GM21390 (cell line): ENCODE measurements around the gene RNF141.

Source experiments
- ATAC-seq: cut with Tn5 transposase; IDR thresholded peaks from one replicate; pipeline ENCODE4 v1.9.1; 2021; ENCODE audit not compliant: unreplicated experiment

RNF141 gene, protein sequence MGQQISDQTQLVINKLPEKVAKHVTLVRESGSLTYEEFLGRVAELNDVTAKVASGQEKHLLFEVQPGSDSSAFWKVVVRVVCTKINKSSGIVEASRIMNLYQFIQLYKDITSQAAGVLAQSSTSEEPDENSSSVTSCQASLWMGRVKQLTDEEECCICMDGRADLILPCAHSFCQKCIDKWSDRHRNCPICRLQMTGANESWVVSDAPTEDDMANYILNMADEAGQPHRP

GRCh38 chr11:10540915-10541560 is at the start of gene RNF141:
Gene RNF141 (minus strand): TSS chr11:10541187. CDS start chr11:10534158, 7,029 bp downstream.
- peak; percentile 97 for ATAC-seq

GRCh38 chr11:10590218-10590915 is 49.4 kb upstream of the RNF141 start:
- no peak for ATAC-seq

GRCh38 chr11:10588904-10589303 is 47.9 kb upstream of the RNF141 start:
- no peak for ATAC-seq

GRCh38 chr11:10587995-10588394 is 47.0 kb upstream of the RNF141 start:
- no peak for ATAC-seq

- no peak for ATAC-seq
Observed at GRCh38 chr11:10587388-10587787, 46.4 kb upstream of the RNF141 start.

DNA sequence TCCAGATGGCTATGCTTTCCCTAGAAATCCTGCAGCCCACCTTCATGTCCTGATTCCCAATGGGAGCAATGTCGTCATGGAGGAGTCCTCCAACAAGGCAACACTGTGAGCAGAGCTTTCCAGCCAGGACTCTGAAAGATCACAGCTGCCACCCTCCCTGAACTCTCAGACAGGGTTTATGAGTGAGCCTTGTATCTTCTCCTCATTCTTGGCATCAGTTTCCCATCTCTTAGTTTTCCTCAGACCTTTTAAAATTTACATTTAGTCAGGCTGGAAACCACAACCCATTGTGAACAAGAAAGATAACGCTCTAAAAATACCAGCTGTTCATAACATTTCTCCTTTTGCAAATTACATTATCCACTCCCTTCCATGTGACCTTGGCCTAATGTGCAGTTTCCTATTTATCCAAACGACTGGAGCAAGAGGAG is 43.1 kb upstream of the RNF141 start:
- ATAC-seq: no peak

GRCh38 chr11:10581481-10582019 is 40.6 kb upstream of the RNF141 start:
- no peak for ATAC-seq

- no peak for ATAC-seq
Observed at GRCh38 chr11:10580623-10581022, 39.6 kb upstream of the RNF141 start.

- ATAC-seq: no peak
Observed at GRCh38 chr11:10579700-10580099, 38.7 kb upstream of the RNF141 start.

- no peak for ATAC-seq
Observed at GRCh38 chr11:10576035-10576398, 35.0 kb upstream of the RNF141 start.

DNA sequence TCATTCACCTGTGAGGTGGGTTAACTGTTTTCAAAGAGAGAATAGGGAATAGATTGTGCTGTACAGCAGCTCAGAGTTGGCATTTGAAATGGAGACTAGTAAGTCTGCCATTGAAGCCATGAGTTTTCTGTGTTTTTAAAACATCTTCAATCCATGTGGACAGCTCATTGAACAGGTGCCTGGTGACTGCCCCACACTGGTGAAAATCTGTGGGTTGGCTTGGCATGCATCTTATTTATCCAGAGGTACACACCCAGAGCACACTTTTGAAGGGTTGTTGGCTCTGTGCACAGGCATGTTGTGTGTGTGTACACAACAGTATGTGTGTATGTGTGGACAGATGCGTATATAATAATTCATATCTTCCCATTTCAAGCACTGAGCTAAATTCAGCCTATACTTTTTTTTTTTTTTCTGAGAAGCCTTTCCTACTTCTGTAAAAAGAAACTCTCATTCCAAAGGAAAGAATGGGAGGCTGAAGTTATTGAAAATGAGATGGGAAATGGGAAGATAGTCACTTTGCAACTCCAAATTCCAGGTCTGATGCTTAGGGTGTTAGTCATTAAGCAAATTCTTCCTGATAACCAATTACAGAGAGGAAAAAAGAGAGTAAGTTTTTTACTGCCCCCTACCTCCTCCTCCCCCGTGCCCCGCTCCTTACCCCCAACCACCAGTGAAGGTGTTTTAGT is 34.5 kb upstream of the RNF141 start:
- ATAC-seq: no peak

GRCh38 chr11:10573556-10573955 is 32.6 kb upstream of the RNF141 start:
- no peak for ATAC-seq

DNA sequence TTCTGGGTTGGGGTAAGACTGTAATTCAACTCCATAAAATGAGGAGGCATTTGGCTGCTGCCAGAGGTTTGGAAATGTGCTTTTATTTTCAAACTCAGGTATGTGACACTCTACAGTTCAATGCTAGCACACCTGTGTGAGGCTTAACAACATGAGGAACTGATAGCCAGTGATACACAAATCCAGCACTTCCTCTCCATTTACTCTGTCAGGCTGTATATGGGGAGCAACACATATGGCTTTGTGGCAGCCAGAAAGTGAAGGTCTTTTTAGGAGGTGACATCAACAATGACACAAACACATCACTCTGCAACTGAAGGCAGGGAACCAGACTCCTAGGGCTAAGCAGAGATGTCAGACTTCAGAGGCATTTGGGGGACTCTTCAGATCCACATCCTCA is 32.0 kb upstream of the RNF141 start:
- no peak for ATAC-seq

GRCh38 chr11:10572533-10572932 is 31.5 kb upstream of the RNF141 start:
- no peak for ATAC-seq

DNA sequence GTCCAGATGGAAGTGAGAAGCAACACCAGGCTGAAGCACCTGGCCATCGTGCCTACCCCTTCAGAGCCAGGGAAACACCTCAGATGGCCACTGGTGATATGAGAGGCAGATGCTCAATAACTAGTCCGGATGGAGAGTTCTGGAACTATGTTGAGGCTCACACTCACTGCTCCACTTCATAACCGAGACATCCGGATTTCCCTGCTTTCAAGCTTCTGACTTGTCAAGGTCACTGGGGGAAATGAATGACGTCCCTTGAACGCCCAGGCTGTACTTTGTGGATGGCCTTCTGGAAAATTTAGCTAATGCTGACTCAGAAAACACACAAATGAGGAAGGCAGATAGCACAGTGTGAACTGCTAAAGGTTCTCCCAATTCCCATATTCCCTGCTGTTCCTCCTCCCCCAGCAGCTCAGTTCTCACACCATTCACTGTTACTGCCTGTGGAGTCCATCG is 27.5 kb upstream of the RNF141 start, which contains the start of gene LYVE1:
TSS of gene LYVE1 (minus strand) at position 180 of the 456 bp plus-strand sequence. CDS start at position 47, 133 bp downstream.
- ATAC-seq: no peak

DNA sequence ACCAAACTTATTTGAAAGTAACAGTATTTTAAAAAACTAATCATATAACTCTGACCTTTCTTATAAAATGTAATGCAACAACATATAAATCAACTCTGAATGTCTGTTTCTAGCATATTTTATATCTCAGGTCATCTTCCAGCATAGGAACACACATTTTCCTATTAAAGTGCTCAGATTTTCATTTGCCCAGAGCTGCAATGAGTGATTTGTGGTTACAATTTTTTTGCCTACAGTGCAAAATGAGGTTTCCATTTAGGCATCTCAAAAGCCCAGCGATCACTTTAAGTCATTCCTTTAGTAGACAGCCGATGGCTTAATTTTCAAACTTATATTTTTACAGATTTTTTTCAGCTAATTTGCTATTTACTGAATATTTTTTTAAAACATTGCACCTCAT is 26.5 kb upstream of the RNF141 start:
- ATAC-seq: no peak

- ATAC-seq: no peak
Observed at GRCh38 chr11:10566257-10566957, 25.4 kb upstream of the RNF141 start.

DNA sequence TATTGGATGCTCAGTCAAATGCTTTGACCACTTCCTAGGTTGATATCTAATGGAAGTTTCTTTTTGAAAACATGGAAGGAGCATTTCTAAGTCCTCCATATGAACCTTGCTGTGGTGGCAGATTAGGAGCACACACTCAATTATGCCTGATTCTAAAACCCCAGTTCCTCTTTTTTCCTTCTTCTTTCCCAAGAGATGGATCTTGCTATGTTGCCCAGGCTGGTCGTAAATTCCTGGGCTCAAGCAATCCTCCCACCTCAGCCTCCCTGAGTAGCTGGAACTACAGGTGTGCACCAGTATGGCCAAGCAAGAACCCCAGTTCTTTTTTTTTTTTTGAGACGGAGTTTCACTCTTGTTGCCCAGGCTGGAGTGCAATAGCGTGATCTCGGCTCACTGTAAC is 24.5 kb upstream of the RNF141 start:
- ATAC-seq: no peak

DNA sequence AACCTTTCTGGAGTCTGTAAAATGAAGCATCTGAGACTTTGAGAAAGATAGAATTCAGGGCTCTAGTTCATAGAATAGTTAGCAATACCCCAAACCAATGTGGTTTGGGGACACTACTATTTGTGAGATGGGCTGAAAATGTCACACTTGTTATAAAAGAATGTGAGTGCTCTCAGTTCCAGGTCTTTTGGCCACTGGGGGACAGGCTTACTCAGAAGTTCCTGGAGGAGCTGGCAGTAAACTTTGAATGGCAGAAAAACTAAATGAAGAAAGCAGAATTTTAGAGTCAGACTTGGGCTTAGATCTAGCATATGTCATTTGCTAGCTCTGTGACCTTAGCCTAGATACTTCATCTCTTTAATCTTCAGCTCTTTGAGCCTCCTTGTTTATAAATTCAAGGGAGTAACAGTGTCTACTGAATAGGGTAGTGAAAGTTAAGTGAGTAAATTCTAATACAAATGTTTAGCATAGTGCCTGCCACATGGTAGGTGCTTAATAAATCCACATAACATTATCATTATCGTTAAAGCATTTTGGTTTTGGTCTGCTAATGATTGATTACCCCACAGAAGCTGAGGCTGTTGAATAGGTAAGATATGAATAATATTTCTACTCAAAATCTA is 23.8 kb upstream of the RNF141 start:
- ATAC-seq: no peak

- no peak for ATAC-seq
Observed at GRCh38 chr11:10564030-10564429, 23.0 kb upstream of the RNF141 start.
